H1 (cell line): ENCODE measurements around the gene CAMK2A. TPM values are rescaled to one million over a fixed set of nuclear protein-coding genes. Genes with fewer than 3 reads are reported as not detected.

ENCODE experiments used
- CTCF ChIA-PET: fragments of 300-600 bp; sonication (Branson Sonifier 250); formaldehyde crosslinking; loops from one replicate; lab custom pipeline; 2021; ENCODE audit not compliant: partially characterized antibody; lab: Charles Lee
- POLR2A ChIA-PET: fragments of 300-600 bp; sonication (Branson Sonifier 250); formaldehyde crosslinking; loops from one replicate; lab custom pipeline; 2021; ENCODE audit warnings: inconsistent platforms; ENCODE audit not compliant: partially characterized antibody; lab: Charles Lee
- DNase-seq, 2 experiments: peaks; one replicate each; pipeline versions ENCODE4 v3.0.0 to v3.0.0-alpha.2; 2010 to 2022; ENCODE audit warnings: low spot score in 2 of 2, low read depth in 1 of 2, mixed read lengths in 1 of 2
- FAIRE-seq: peaks from 2 replicates; lab custom pipeline; 2011; peaks lifted over from hg19 to GRCh38; lab: Jason Lieb, UNC
- H2AFZ ChIP-seq: 2 replicates; pipeline ENCODE4 v1.8.1; 2012; ENCODE audit warnings: low read length, inconsistent platforms
- H2AK5ac ChIP-seq: 2 replicates; pipeline ENCODE4 v1.6.1; 2013; ENCODE audit warnings: low read depth, low read length
- H2BK120ac ChIP-seq: replicated peaks from 2 replicates; pipeline ENCODE3; 2013; ENCODE audit warnings: low read depth, low read length, inconsistent platforms
- H2BK12ac ChIP-seq: 2 replicates; pipeline ENCODE4 v1.6.1; 2013; ENCODE audit warnings: low read depth, low read length
- H2BK15ac ChIP-seq: 2 replicates; pipeline ENCODE4 v1.6.1; 2013; ENCODE audit warnings: low read length
- H2BK20ac ChIP-seq: 2 replicates; pipeline ENCODE4 v1.6.1; 2013; ENCODE audit warnings: low read length
- H2BK5ac ChIP-seq: 2 replicates; pipeline ENCODE4 v1.6.1; 2013; ENCODE audit warnings: low read depth, low read length
- H3K14ac ChIP-seq: 2 replicates; pipeline ENCODE4 v1.6.1; 2013; ENCODE audit warnings: inconsistent platforms; ENCODE audit not compliant: insufficient read length
- H3K18ac ChIP-seq: 2 replicates; pipeline ENCODE4 v1.6.1; 2013; ENCODE audit warnings: low read length; ENCODE audit errors: extremely low read depth
- H3K23ac ChIP-seq: 2 replicates; pipeline ENCODE4 v1.6.1; 2013; ENCODE audit warnings: inconsistent platforms; ENCODE audit not compliant: insufficient read length
- H3K23me2 ChIP-seq: 2 replicates; pipeline ENCODE4 v1.6.1; 2013; ENCODE audit warnings: low read depth, low read length
- H3K27ac ChIP-seq: 2 replicates; pipeline ENCODE4 v1.6.1; 2011; ENCODE audit warnings: low read depth, low read length, inconsistent platforms
- H3K27me3 ChIP-seq, 4 experiments: replicated peaks in 1 of 4; 1 replicate in 1 of 4; 2 replicates in 3 of 4; pipeline versions ENCODE4 v1.6.1 to v1.8.1; 2011 to 2013; ENCODE audit warnings: low read length in 3 of 4, mild to moderate bottlenecking in 3 of 4, inconsistent platforms in 2 of 4, mixed read lengths in 2 of 4, moderate library complexity in 1 of 4; ENCODE audit not compliant: control insufficient read depth in 3 of 4, insufficient read depth in 3 of 4; ENCODE audit errors: extremely low read depth in 1 of 4
- H3K36me3 ChIP-seq, 4 experiments: 2 replicates each; pipeline versions ENCODE4 v1.6.1 to v1.8.1; 2011 to 2013; ENCODE audit warnings: mild to moderate bottlenecking in 4 of 4, low read length in 3 of 4, moderate library complexity in 2 of 4, control low read depth in 1 of 4, inconsistent platforms in 1 of 4; ENCODE audit not compliant: insufficient read depth in 4 of 4, control insufficient read depth in 2 of 4
- H3K4ac ChIP-seq: replicated peaks from 2 replicates; pipeline ENCODE3; 2013; ENCODE audit warnings: low read length, low read depth, mixed read lengths, inconsistent platforms; ENCODE audit not compliant: insufficient read length
- H3K4me1 ChIP-seq, 4 experiments: replicated peaks in 1 of 4; 1 replicate in 1 of 4; 2 replicates in 3 of 4; pipeline versions ENCODE4 v1.6.1 to v1.8.1; 2011 to 2013; ENCODE audit warnings: low read length in 3 of 4, inconsistent platforms in 2 of 4, mixed read lengths in 1 of 4; ENCODE audit not compliant: insufficient read depth in 4 of 4, control insufficient read depth in 3 of 4
- H3K4me2 ChIP-seq, 2 experiments: 2 replicates each; pipeline versions ENCODE4 v1.6.1 to v1.8.1; 2011 to 2013; ENCODE audit warnings: low read depth in 2 of 2, low read length in 2 of 2, control low read depth in 1 of 2, inconsistent platforms in 1 of 2, mild to moderate bottlenecking in 1 of 2; ENCODE audit not compliant: insufficient read depth in 1 of 2
- H3K4me3 ChIP-seq, 4 experiments: fragments of 200-600, 300-600 bp in 1 of 4; sonication (generic), shearing (Covaris generic), sonication (Bioruptor Twin) in 1 of 4; 2 replicates each; pipeline versions ENCODE4 v1.5.1 to v1.8.1; 2011 to 2016; ENCODE audit warnings: low read length in 4 of 4, low read depth in 3 of 4, control low read depth in 2 of 4, inconsistent platforms in 2 of 4, mild to moderate bottlenecking in 2 of 4, mixed read lengths in 1 of 4, moderate library complexity in 1 of 4; ENCODE audit not compliant: insufficient read depth in 2 of 4; ENCODE audit errors: extremely low read depth in 1 of 4
- H3K56ac ChIP-seq: replicated peaks from 2 replicates; pipeline ENCODE3; 2013; ENCODE audit warnings: low read depth, mild to moderate bottlenecking, mixed read lengths, low read length, inconsistent platforms; ENCODE audit not compliant: insufficient read length
- H3K79me1 ChIP-seq: 2 replicates; pipeline ENCODE4 v1.6.1; 2013; ENCODE audit warnings: low read depth, low read length, control low read depth
- H3K79me2 ChIP-seq, 2 experiments: 2 replicates each; pipeline versions ENCODE4 v1.6.1 to v1.8.1; 2012 to 2013; ENCODE audit warnings: low read length in 2 of 2, mild to moderate bottlenecking in 2 of 2, inconsistent platforms in 1 of 2; ENCODE audit not compliant: insufficient read depth in 2 of 2, control insufficient read depth in 1 of 2
- H3K9ac ChIP-seq, 4 experiments: replicated peaks in 1 of 4; 1 replicate in 1 of 4; 2 replicates in 3 of 4; pipeline versions ENCODE4 v1.6.1 to v1.8.1; 2011 to 2013; ENCODE audit warnings: low read depth in 3 of 4, low read length in 3 of 4, control low read depth in 2 of 4, mild to moderate bottlenecking in 2 of 4, moderate library complexity in 2 of 4, inconsistent platforms in 1 of 4; ENCODE audit errors: extremely low read depth in 1 of 4
- H3K9me3 ChIP-seq, 2 experiments: 2 replicates each; pipeline versions ENCODE4 v1.6.1 to v1.8.1; 2012 to 2013; ENCODE audit warnings: mild to moderate bottlenecking in 2 of 2, moderate library complexity in 2 of 2, control low read depth in 1 of 2, inconsistent platforms in 1 of 2, low read depth in 1 of 2, low read length in 1 of 2, mixed read lengths in 1 of 2; ENCODE audit not compliant: insufficient read depth in 2 of 2
- H4K20me1 ChIP-seq, 2 experiments: replicated peaks in 1 of 2; 2 replicates each; pipeline versions ENCODE3 to v1.8.1; 2011 to 2013; ENCODE audit warnings: inconsistent platforms in 2 of 2, low read length in 2 of 2, mild to moderate bottlenecking in 1 of 2; ENCODE audit not compliant: insufficient read depth in 2 of 2, control insufficient read depth in 1 of 2
- H4K5ac ChIP-seq: 2 replicates; pipeline ENCODE4 v1.6.1; 2013; ENCODE audit warnings: low read length, low read depth, mixed read lengths, inconsistent platforms; ENCODE audit not compliant: insufficient read length
- H4K8ac ChIP-seq: 2 replicates; pipeline ENCODE4 v1.8.0; 2013; ENCODE audit warnings: mild to moderate bottlenecking, moderate library complexity, low read length, inconsistent platforms; ENCODE audit not compliant: insufficient read depth; ENCODE audit errors: extremely low read depth
- H4K91ac ChIP-seq: replicated peaks from 2 replicates; pipeline ENCODE3; 2013; ENCODE audit warnings: low read length, mixed read lengths, inconsistent platforms; ENCODE audit not compliant: insufficient read length
- CBX8 ChIP-seq: fragments of 300-800, 300-1000 bp; sonication (generic); IDR thresholded peaks from 2 replicates; pipeline ENCODE4 v1.7.1; 2016; ENCODE audit warnings: low read depth, low read length, borderline replicate concordance
- GABPA ChIP-seq: IDR thresholded peaks from 2 replicates; pipeline ENCODE4 v1.6.1; 2011; ENCODE audit warnings: mild to moderate bottlenecking, low read length, moderate library complexity, borderline replicate concordance; ENCODE audit not compliant: insufficient read depth
- HDAC2 ChIP-seq, 2 experiments: fragments of 300-600 bp in 1 of 2; sonication (generic) in 1 of 2; IDR thresholded peaks; 2 replicates each; pipeline ENCODE4 v1.6.1; 2011 to 2012; ENCODE audit warnings: low read depth in 2 of 2, low read length in 2 of 2, mild to moderate bottlenecking in 2 of 2, moderate library complexity in 2 of 2, borderline replicate concordance in 1 of 2, inconsistent platforms in 1 of 2
- HDAC6 ChIP-seq: IDR thresholded peaks from one replicate; pipeline ENCODE4 v1.7.1; 2012; ENCODE audit warnings: low read depth, mild to moderate bottlenecking, inconsistent platforms, low read length, moderate library complexity
- MAX ChIP-seq: IDR thresholded peaks from 2 replicates; pipeline ENCODE4 v1.6.1; 2012; ENCODE audit warnings: inconsistent platforms
- PHF8 ChIP-seq: fragments of 200-600 bp; sonication (generic); conservative IDR thresholded peaks from 2 replicates; pipeline ENCODE4 v1.7.1; 2012; ENCODE audit warnings: low read depth, mild to moderate bottlenecking, inconsistent platforms, low read length, moderate library complexity
- POLR2AphosphoS5 ChIP-seq: IDR thresholded peaks from 2 replicates; pipeline ENCODE4 v1.6.1; 2011; ENCODE audit warnings: low read depth, low read length
- SIRT6 ChIP-seq: IDR thresholded peaks from one replicate; pipeline ENCODE4 v1.7.1; 2012; ENCODE audit warnings: low read length, inconsistent platforms
- SRF ChIP-seq: IDR thresholded peaks from 2 replicates; pipeline ENCODE4 v1.6.1; 2011; ENCODE audit warnings: mild to moderate bottlenecking, low read depth, low read length, moderate library complexity
- TEAD4 ChIP-seq: IDR thresholded peaks from 2 replicates; pipeline ENCODE4 v1.6.1; 2012; ENCODE audit warnings: low read depth, low read length, inconsistent platforms, mixed read lengths
- WGBS, 2 experiments: shearing (Covaris generic) in 1 of 2; methylation state at CpG; one replicate each; pipeline versions ENCODE4 v1.1.6 to v1.1.7; 2013 to 2015; ENCODE audit warnings: low lambda C conversion rate in 2 of 2, mixed read lengths in 2 of 2, inconsistent platforms in 1 of 2, low coverage in 1 of 2, missing lambda C conversion rate in 1 of 2; ENCODE audit not compliant: insufficient replicate concordance in 2 of 2, insufficient coverage in 1 of 2, insufficient read length in 1 of 2; ENCODE audit errors: extremely low coverage in 1 of 2, missing lambda C conversion rate in 1 of 2; 5-methylcytosine and 5-hydroxymethylcytosine counted together
- polyA plus RNA-seq, 7 experiments: library from polyadenylated mRNA; depleted of rRNA in 3 of 7; stranded (reverse) in 5 of 7; unstranded in 2 of 7; fragments of >200 nt in 5 of 7; fragments of 200-250 nt in 2 of 7; gene quantifications; 1 replicate in 5 of 7; 2 replicates in 1 of 7; 4 replicates in 1 of 7; pipeline versions ENCODE4 v1.2.1 to v1.2.3, GENCODE V29; 2011 to 2013; ENCODE audit warnings: missing spikeins in 2 of 7, mixed read lengths in 2 of 7
- total RNA-seq: library from RNA; stranded (reverse); fragmentation: NEBNext Ultra II Directional; extraction: Animal tissue kit (Norgen Biotek cat#: 25700); gene quantifications from 2 replicates; pipeline ENCODE4 v1.2.1, GENCODE V29; 2021

CAMK2A gene
- total and polyA plus RNA-seq, 2 of the 8 experiments (the other 6 are each of a cell fraction or from before 2014, with no cell fraction given), result 0.20 to 0.28 TPM

- H3K79me1 ChIP-seq, result no peaks in the 10 kb centered on the region
- H3K4me3 ChIP-seq, result no peak overlapping the region
- TF ChIP-seq HDAC2 (IDR thresholded peaks at IDR 0.05; ENCODE audit: borderline replicate concordance in 1 of 2, low read depth in 2 of 2, low read length in 2 of 2) (no peak), PHF8 (no peak), GABPA (no peak), SIRT6 (no peak), TEAD4 (no peak), SRF (no peak), MAX (no peak), POLR2AphosphoS5 (no peak), CBX8 (no peak), HDAC6 (no peak)
These were observed 85.0 kb downstream of the CAMK2A start for GRCh38 chr5:150204590-150204960.

More at GRCh38 chr5:150204590-150204960, 85.0 kb downstream of the CAMK2A start:
- Histone ChIP-seq H3K4ac (no peak overlapping the region), H2BK12ac (no peak overlapping the region), H4K91ac (no peak overlapping the region), H4K20me1 (no peaks in the 10 kb centered on the region), H3K27ac (no peak overlapping the region), H2BK20ac (no peak overlapping the region), H3K9ac (no peak overlapping the region), H3K4me1 (peaks cover 0 to 18% (median 10%) of the 10 kb centered on the region in 4 experiments; a peak in 6 of 7 replicates), H2AFZ (no peak overlapping the region), H4K8ac (0 out of 2 replicates have a peak overlapping the region, but pooled peaks have one; percentile 16), H2BK5ac (no peak overlapping the region), H3K36me3 (no peaks in the 10 kb centered on the region), H3K56ac (no peak overlapping the region), H3K23ac (no peak overlapping the region), H3K79me2 (no peaks in the 10 kb centered on the region), H3K14ac (no peak overlapping the region), H3K18ac (no peak overlapping the region), H2AK5ac (no peak overlapping the region), H3K27me3 (no peaks in the 10 kb centered on the region; a peak in 2 of 7 replicates), H2BK120ac (no peak overlapping the region), H2BK15ac (no peak overlapping the region), H3K9me3 (no peaks in the 10 kb centered on the region), H3K4me2 (no peak overlapping the region), H3K23me2 (no peaks in the 10 kb centered on the region; the same call in 1 of the 2 replicates), H4K5ac (no peak overlapping the region)
- DNase-seq, result no peak
- POLR2A ChIA-PET, result interaction anchor here (1.2 kb wide), 1 partner anchor 154 kb away, joined by 3 read pairs; no protein-coding TSS in a partner anchor
- CTCF ChIA-PET, result interaction anchor here (0.7 to 23.7 kb wide), 5 partner anchors 7 to 147 kb away, joined by 3 to 406 read pairs (median 302); partner anchors contain the start of genes CDX1, PDGFRB and SLC6A7
- no peak for FAIRE-seq
- 84% methylated on average over 12 of the region's 13 CpGs; no CpG with 5 or more reads in 1 of the 2 experiments for WGBS, 2 experiments
